Left renal pelvis (tissue), 4 donors: ENCODE data around the gene MRPL38. TPM values are rescaled to one million over a fixed set of nuclear protein-coding genes. Genes with fewer than 3 reads are reported as not detected.

Experiments used
- DNase-seq, 4 donors: peaks; one replicate each; pipeline ENCODE4 v3.0.0-alpha.2; 2013; ENCODE audit warnings: low read depth in 4 of 4, low spot score in 3 of 4
- polyA plus RNA-seq, 4 donors: library from polyadenylated mRNA; unstranded; fragments of 120-200 nt; gene quantifications; one replicate each; pipeline ENCODE4 v1.2.1, GENCODE V29; 2013; ENCODE audit not compliant: insufficient read length in 4 of 4

MRPL38 gene
- 100 to 1,000 TPM in 1 of 4 donors, 10 to 100 TPM in 3; 61.8 to 122 (median 76.3) TPM for polyA plus RNA-seq

DNA sequence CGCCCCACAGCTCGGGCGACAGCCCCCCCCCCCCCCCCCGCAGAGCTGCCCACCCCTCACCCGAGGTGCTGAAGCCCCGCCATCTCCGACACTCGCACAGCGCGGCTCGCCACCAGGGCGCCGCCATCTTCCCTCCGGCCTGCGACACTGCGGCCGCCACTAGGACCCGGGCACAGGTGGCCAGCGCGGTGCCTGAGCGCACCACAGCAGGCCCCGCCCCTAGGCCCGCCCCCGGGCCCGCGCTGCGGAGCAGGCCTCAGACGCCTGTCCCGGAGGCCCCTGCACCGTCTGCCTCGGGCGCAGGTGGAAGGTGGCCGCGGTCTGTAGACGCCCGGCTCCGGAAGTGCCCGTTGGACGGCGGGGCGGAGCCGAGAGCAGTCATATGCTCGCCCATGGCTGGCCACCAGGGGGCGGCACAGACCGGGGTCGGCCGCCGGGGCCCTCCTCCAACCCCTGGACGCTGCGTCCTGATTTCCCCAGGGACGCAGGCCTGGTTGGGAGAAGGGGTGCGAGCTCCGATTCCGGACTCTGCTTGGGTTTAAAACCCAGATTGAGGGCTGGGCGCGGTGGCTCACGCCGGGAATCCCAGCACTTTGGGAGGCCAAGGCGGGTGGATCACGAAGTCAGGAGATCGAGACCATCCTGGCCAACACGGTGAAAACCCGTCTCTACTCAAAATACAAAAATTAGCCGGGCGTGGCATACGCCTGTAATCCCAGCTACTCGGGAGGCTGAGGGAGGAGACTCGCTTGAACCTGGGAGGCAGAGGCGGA lies at the start of gene MRPL38:
Gene MRPL38, minus strand, starts transcription at position 136 of the 773 bp plus-strand sequence. Its CDS starts 9 bp downstream, at position 127.
- DNase-seq, result peak; percentile 77 to 87 (median 86)

DNA sequence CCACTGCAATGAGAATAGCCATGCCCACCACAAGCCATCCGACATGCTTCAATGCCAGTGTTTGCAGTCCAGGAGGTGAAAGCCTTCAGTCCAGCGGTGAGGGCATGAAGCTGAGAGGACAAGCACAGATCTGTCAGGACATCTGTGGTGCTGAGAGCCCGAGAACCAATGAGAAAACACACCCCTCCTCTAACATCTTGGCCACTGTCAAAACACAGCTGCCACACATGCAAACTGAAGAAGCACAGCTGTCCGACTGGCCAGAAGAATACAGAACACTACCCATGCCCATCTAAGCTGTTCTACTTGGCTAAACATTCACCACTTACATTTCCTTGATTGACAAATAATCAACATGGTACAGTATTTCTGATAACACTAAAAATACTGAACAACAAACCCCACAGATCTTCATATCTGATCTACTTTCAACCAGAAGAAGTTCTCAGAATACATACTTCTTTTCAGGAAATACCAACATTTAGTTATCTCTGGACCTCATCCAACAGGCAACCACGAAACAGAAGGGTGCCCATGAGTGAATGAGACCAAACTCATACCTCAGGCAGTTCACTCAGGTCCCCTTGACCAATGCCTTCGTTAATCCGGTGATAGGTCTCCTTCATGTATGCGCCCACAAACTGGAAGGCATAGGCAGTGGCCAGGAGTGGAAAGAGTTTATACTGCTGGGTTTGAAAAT lies 46.3 kb upstream of the MRPL38 start:
- DNase-seq, result no peak

DNA sequence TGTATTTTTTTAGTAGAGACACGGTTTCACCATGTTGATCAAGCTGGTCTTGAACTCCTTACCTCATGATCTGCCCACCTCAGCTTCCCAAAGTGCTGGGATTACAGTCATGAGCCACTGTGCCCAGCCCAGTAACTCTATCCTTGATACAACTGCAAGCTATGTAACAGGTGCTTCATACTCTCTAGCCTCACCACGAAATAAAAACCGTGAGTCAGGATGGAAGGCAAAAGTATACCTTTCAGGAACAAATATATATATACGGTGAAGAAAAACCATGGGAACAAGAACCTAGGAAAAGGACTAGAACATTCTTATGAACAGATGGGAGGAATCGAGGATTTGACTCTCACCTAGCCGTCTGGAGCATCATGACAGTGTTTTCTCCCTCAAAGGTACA lies 45.7 kb upstream of the MRPL38 start:
- no peak for DNase-seq

DNA sequence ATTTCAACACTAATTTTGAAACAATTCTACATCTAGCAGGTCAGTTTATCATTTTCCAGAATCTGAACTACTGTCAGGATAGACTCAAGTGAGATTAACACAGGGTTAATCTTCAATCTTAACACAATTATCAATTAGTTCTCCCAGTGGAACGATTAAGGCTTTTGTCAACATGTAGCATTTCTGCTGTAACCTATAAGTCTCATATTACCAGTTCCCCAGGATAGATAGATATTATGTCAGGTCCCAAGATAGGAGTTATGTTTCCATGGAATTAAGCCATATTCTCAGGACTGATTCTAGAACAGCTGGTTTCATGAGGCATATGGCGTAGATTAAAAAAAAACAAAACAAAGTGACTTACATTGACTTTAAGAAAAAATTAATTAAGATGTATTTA lies 40.5 kb upstream of the MRPL38 start:
- no peak for DNase-seq

DNA sequence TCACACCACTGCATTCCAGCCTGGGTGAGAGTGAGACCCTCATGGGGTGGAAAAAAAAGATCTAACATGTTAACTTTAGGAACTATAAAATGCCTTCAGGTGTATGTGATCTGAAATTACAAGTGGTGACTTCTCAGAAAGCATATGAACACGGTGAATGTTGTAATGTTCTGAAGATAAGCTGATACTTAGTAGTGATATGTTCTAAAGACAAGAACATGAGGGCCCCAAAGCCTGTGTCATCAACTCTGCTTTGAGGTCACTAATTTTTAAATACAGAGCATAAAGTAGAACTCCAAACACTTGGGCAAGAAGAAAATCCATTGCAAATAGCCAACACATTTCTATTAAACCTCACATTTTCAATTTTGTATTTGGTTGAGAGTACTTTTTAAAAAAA lies 38.8 kb upstream of the MRPL38 start:
- no peak for DNase-seq

DNA sequence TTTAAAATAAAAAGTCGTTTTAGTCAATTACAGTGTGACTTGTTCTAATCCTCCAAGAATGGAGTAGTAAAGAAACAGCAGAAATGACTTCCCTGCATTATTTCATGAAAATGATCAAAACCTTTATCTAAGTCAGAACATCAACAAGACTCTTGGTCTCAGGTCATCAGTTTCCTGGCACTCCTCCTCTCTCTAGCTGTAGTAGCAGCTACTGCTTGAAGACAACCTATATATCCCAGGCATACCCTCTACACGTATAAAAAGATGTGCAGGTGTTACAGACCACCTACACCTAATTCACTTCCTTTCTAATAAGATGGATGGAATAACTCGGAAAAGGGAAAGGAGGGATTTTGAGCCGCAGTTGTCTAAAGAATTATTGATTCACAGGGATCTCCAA lies 37.8 kb upstream of the MRPL38 start:
- no peak for DNase-seq

DNA sequence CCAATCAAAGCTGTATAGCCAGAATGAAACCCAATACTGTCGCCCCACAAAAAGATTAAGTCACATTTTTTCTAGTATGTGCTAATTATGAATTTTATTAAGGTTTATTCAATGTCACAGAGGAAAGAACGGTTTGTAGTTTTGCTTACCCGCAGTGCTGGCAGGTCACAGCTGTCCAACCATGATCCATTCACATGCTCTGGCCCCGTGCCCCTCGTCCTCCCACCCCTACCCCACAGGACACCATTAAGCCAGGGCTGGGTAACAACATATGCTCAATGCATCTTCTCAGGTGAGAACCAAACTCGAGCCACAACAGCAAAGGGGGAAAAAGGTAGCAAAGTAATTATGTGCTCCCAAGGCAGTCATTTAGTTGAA lies 36.7 kb upstream of the MRPL38 start:
- no peak for DNase-seq

DNA sequence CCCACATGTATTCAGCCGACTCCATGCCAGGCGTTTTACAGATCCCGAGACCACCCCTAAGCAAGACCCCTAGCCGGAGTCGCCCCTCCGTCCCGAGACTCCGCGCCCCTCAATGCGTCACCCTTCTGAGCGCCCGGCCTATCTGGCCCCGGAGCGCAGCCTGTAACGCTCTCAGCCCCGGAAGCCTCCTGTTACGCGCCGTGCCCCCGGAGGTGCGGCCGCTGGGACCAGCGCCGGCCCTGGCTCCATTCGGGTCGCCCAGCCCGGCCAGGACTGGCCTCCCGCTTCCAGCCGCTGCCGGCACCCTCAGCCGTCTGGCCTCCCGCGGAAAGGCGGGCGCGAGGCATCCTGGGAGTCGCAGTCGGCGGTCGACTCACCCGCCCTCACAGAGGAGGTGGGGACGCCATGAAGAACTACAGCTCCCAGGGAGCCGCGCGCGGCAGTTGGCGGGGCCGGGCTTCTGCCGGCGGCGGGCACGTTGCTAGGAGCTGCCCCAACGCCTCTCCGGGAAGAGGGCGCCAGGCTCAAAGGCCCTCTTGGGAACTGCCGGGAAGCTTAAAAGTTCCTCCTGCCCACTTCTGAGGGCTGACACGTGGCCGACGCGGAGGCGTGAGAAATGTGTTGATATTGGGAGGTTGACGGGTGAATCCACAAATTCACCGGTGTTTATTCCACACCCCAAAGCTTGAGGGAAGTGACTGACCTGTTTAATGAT lies 36.2 kb upstream of the MRPL38 start, which contains the start of gene FBF1:
Gene FBF1, minus strand, starts transcription at position 316 of the 715 bp plus-strand sequence. CDS start 2,893 bp downstream, outside the sequence.
- peak; percentile 73 to 85 (median 81) for DNase-seq

DNA sequence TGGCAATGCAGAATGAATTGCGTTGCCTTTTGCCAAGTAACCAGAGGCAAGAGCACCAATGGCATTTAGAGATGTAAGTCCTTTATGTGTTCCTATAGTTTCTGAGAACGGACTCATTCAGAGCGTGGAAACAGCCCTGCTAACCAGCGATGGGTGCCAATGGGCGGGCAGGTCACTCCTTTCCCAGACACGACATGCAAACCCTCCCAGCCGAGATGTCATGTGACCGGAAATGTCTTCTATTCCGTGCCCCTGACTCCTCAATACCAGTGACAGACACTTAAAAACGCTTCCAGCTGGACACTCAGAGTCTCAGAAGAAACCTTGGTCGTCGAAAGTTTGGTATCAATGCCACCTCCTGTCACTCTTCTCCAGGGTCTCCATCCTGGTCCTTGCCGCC lies 33.0 kb upstream of the MRPL38 start:
- DNase-seq, result no peak

DNA sequence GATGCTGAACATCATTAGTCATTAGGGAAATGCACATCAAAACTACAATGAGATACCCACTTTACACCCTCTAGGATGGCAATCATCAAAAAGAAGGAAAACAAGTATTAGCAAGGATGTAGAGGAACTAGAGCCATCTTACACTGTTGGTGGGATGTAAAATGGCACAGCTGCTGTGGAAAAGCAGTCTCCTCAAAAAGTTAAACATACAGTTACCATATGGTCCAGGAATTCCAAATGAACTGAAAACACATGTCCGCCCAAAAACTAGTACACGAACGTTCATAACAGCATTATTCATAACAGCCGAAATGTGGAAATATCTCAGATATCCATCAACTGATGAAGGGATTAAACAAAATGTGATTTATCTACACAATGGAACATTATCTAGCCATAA lies 29.1 kb upstream of the MRPL38 start:
- no peak for DNase-seq

DNA sequence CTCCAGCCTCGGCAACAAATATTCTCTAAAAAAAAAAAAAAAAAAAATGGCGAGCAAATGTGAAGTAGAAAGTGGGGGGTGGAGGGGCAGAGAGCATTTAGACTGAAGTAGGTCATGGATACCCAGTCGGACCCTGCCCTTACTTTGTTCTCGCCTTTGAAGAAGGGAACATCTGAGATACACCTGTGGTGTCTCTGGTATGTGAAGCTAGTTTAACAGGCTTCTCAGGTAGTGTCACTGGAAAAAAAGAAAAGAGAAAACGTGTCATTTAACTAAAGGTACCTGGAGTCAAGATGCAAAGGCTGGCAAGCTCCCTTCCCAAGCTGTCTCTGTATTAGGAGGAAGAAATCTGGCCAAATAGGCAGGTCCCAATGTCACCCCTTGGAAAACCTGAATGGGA lies 28.2 kb upstream of the MRPL38 start:
- DNase-seq, result no peak

DNA sequence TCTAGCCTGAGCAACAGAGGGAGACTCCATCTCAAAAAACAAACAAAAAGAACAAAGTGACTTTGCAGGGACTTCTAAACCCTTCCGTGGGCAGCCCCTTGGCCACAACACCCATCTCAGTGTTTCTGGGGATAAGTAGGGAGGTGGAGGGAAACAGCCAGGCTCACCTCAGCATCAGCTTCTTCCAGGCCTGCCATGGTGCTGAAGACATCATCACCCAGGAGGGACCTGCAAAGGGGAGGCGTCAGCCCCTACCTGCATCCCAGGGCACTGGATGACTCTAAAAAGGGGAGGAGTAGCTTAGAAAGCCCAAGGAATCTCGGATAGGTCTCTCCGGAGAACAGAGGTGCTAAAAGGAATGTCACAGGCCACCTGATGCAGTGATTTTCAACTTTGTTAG lies 26.4 kb upstream of the MRPL38 start:
- no peak for DNase-seq

DNA sequence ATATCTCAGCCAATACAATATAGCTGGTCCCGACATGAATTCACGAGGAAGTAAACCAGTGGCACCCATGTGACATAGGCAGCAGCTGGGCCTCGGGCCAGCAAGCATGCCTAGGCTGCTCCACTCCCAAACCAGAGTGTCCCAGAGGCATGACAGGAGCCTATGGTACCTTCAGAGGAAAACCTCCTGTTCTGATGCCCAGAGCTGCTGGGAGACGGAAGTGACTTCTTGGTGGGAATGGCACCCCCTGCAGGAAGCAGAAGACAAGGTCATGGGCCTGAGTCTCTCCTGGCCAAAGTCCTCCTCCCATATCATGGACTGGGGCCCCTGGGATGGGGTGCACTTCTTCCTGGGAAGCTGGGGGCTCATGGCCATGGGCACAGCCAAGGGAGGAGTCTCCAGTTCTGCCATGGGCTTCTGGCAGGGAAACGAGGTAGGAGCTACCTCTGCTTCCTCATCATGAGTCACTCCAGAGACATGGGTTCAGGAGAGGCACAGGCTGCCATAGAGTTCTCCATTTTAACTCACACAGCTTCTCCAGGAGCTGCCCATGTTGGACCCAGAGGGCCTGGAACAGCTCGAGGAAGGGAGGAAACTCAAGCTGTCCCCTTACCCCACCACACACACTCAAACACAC lies 22.7 kb upstream of the MRPL38 start:
- no peak for DNase-seq

DNA sequence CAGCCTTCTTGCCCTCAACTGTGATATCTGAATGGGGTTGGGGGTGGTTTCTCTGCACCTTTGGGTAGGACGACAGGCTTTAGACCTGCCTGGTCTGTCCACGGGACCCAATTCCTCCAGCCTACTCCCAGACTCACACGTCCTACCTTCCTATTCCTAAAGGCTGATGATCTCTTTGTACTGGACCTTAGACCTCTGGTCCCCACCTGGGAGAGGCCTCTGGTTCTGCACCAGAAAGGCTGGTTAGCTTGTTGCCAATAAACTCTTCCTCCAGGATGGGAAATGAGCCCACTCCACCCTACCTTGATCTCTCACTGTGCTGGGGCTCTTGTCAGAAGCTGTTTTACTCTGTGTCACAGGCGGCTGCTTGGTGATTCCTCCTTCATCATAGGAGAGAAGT lies 21.8 kb upstream of the MRPL38 start:
- no peak for DNase-seq

DNA sequence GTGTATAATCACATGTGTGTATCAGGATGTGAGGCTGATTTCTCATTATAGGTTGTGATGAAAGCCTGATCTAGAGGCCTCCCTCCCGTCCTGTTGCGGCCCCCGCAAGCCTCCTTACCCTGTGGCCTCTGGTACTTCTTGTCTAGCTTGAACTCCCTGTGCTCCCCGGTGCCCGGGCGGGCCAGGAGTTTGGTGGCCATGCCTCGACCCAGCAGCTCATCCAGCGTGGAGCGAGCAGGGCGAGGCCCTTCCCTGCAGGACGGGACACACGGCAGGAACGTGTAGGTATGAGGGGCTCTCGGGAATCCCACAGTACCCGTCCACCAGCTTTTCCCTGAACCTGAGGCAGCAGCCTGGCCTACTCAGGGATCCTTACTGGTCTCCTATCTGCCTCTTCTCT lies 21.2 kb upstream of the MRPL38 start:
- DNase-seq, result no peak

DNA sequence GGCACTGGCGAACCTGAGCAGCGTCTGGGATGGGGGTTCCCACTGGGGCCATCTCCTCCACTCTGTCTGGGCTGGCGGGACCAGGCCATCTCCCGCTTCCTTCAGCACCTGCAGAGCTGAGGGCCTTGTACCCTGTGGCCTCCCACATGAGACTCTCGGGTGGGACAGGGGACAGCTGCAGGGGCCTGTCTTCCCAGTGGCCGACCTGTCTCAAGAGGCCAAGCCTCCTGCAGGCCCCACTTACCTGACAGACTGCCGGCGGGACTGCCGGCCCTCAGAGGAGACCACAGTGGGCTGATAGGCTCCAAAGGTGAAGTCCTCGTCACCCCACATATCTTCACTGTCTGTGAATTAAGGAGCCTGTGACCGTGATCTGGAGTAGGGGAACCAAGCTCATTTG lies 20.4 kb upstream of the MRPL38 start:
- no peak for DNase-seq

DNA sequence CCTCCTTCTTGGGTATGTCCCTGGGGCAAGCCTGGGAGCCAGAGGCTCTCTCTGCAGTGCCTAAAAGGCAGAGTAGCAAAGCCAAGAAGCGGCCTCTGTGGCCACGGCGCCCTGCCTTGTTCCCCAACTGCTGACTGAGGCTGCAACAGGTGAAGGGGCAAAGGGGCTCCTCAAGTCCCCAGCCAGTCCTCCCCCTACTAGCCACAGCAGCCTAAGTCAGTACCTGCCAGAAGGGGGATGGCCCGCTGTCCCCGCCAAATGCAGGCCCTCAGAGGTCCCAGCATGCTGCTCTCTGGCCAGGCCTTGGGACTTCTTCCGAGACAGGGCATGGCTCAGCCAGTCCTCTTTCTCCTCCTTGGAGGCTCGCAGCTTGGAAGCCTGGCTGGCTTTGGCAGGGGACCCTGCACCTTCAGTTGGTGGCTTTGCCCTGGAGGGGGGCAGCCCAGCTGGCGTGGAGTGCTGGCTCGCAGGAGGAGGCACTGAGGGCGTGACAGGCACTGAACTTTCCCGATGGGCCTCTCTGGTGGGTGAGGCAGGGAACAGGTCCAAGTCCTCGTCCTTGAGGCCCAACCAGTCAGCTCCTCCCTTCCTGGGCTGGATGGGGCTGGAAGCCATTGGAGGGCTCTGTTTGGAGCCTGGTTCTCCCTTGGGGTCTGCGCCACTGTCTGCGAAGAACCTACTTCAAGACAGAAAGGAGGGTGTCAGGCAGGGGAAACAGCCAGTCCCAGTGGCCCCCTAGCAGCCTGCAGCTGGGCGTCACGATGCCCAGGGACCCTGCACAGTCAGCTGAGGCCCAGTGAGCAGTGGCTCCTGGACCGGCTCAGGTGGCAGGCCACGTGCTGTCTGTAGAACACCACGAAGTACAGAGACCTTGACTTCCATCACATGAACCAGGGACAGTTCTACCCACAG lies 18.5 kb upstream of the MRPL38 start:
- no peak for DNase-seq

DNA sequence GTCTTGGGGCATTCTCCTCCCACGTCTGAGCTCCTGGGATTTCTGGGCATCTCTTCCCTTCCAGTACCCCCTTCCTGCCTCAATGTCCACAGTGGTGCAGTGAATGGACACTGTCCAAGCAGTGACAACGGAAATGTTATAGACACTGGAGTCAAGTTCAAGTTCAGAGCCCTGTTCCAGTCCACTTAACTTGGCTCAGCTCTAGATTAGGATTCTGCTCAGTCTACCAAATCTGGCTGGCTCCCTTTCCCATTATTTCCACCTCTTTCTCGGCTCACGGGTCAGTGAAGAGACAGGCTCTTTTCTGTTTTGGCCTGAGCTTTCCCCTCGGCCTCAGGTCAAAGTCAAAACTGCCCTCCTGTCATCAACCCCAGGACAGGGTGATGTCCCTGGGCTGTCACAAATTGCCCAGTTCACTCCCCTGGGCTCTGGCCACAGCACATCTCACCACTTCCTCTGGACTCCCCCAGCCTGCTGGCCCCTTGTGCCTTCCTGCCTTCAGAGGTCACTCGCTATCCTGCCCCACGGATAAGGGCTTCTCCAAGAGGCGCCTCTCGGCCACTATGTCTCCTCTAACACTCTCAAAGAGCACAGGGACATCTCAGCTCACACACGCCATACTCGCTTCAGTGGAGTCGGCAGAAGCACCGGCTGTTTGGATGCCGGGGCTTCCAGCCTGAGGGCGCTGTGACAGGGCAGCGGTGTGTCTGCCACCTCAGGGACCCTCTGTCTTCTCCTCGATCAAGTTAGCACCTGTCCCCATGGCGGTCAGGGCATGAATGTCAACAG lies 17.7 kb upstream of the MRPL38 start:
- DNase-seq, result no peak

DNA sequence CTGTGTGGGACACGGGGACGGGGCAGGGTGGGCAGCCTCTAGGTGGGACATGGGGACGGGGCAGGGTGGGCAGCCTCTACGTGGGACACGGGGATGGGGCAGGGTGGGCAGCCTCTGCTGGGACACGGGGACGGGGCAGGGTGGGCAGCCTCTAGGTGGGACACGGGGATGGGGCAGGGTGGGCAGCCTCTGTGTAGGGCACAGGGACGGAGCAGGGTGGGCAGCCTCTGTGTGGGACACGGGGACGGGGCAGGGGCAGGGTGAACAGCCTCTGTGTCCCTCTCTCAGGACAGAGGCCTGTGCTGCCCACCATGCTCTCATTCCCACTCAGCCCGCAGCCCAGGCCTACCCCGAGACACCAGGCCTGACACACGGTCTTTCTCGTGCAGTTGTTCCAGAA lies 16.9 kb upstream of the MRPL38 start:
- DNase-seq, result no peak
